H1 (cell line): ENCODE results near the gene EXD1. TPM values are rescaled to one million over a fixed set of nuclear protein-coding genes. Genes with fewer than 3 reads are reported as not detected.

ENCODE experiments used
- CTCF ChIA-PET: fragments of 300-600 bp; sonication (Branson Sonifier 250); formaldehyde crosslinking; loops from one replicate; lab custom pipeline; 2021; ENCODE audit not compliant: partially characterized antibody; lab: Charles Lee
- POLR2A ChIA-PET: fragments of 300-600 bp; sonication (Branson Sonifier 250); formaldehyde crosslinking; loops from one replicate; lab custom pipeline; 2021; ENCODE audit warnings: inconsistent platforms; ENCODE audit not compliant: partially characterized antibody; lab: Charles Lee
- DNase-seq, 2 experiments: peaks; one replicate each; pipeline versions ENCODE4 v3.0.0 to v3.0.0-alpha.2; 2010 to 2022; ENCODE audit warnings: low spot score in 2 of 2, low read depth in 1 of 2, mixed read lengths in 1 of 2
- FAIRE-seq: peaks from 2 replicates; lab custom pipeline; 2011; peaks lifted over from hg19 to GRCh38; lab: Jason Lieb, UNC
- H2AFZ ChIP-seq: 2 replicates; pipeline ENCODE4 v1.8.1; 2012; ENCODE audit warnings: low read length, inconsistent platforms
- H2AK5ac ChIP-seq: 2 replicates; pipeline ENCODE4 v1.6.1; 2013; ENCODE audit warnings: low read depth, low read length
- H2BK120ac ChIP-seq: replicated peaks from 2 replicates; pipeline ENCODE3; 2013; ENCODE audit warnings: low read depth, low read length, inconsistent platforms
- H2BK12ac ChIP-seq: 2 replicates; pipeline ENCODE4 v1.6.1; 2013; ENCODE audit warnings: low read depth, low read length
- H2BK15ac ChIP-seq: 2 replicates; pipeline ENCODE4 v1.6.1; 2013; ENCODE audit warnings: low read length
- H2BK20ac ChIP-seq: 2 replicates; pipeline ENCODE4 v1.6.1; 2013; ENCODE audit warnings: low read length
- H2BK5ac ChIP-seq: 2 replicates; pipeline ENCODE4 v1.6.1; 2013; ENCODE audit warnings: low read depth, low read length
- H3K14ac ChIP-seq: 2 replicates; pipeline ENCODE4 v1.6.1; 2013; ENCODE audit warnings: inconsistent platforms; ENCODE audit not compliant: insufficient read length
- H3K18ac ChIP-seq: 2 replicates; pipeline ENCODE4 v1.6.1; 2013; ENCODE audit warnings: low read length; ENCODE audit errors: extremely low read depth
- H3K23ac ChIP-seq: 2 replicates; pipeline ENCODE4 v1.6.1; 2013; ENCODE audit warnings: inconsistent platforms; ENCODE audit not compliant: insufficient read length
- H3K23me2 ChIP-seq: 2 replicates; pipeline ENCODE4 v1.6.1; 2013; ENCODE audit warnings: low read depth, low read length
- H3K27ac ChIP-seq: 2 replicates; pipeline ENCODE4 v1.6.1; 2011; ENCODE audit warnings: low read depth, low read length, inconsistent platforms
- H3K27me3 ChIP-seq, 4 experiments: replicated peaks in 1 of 4; 1 replicate in 1 of 4; 2 replicates in 3 of 4; pipeline versions ENCODE4 v1.6.1 to v1.8.1; 2011 to 2013; ENCODE audit warnings: low read length in 3 of 4, mild to moderate bottlenecking in 3 of 4, inconsistent platforms in 2 of 4, mixed read lengths in 2 of 4, moderate library complexity in 1 of 4; ENCODE audit not compliant: control insufficient read depth in 3 of 4, insufficient read depth in 3 of 4; ENCODE audit errors: extremely low read depth in 1 of 4
- H3K36me3 ChIP-seq, 4 experiments: 2 replicates each; pipeline versions ENCODE4 v1.6.1 to v1.8.1; 2011 to 2013; ENCODE audit warnings: mild to moderate bottlenecking in 4 of 4, low read length in 3 of 4, moderate library complexity in 2 of 4, control low read depth in 1 of 4, inconsistent platforms in 1 of 4; ENCODE audit not compliant: insufficient read depth in 4 of 4, control insufficient read depth in 2 of 4
- H3K4ac ChIP-seq: replicated peaks from 2 replicates; pipeline ENCODE3; 2013; ENCODE audit warnings: low read length, low read depth, mixed read lengths, inconsistent platforms; ENCODE audit not compliant: insufficient read length
- H3K4me1 ChIP-seq, 4 experiments: replicated peaks in 1 of 4; 1 replicate in 1 of 4; 2 replicates in 3 of 4; pipeline versions ENCODE4 v1.6.1 to v1.8.1; 2011 to 2013; ENCODE audit warnings: low read length in 3 of 4, inconsistent platforms in 2 of 4, mixed read lengths in 1 of 4; ENCODE audit not compliant: insufficient read depth in 4 of 4, control insufficient read depth in 3 of 4
- H3K4me2 ChIP-seq, 2 experiments: 2 replicates each; pipeline versions ENCODE4 v1.6.1 to v1.8.1; 2011 to 2013; ENCODE audit warnings: low read depth in 2 of 2, low read length in 2 of 2, control low read depth in 1 of 2, inconsistent platforms in 1 of 2, mild to moderate bottlenecking in 1 of 2; ENCODE audit not compliant: insufficient read depth in 1 of 2
- H3K4me3 ChIP-seq, 4 experiments: fragments of 200-600, 300-600 bp in 1 of 4; sonication (generic), shearing (Covaris generic), sonication (Bioruptor Twin) in 1 of 4; 2 replicates each; pipeline versions ENCODE4 v1.5.1 to v1.8.1; 2011 to 2016; ENCODE audit warnings: low read length in 4 of 4, low read depth in 3 of 4, control low read depth in 2 of 4, inconsistent platforms in 2 of 4, mild to moderate bottlenecking in 2 of 4, mixed read lengths in 1 of 4, moderate library complexity in 1 of 4; ENCODE audit not compliant: insufficient read depth in 2 of 4; ENCODE audit errors: extremely low read depth in 1 of 4
- H3K56ac ChIP-seq: replicated peaks from 2 replicates; pipeline ENCODE3; 2013; ENCODE audit warnings: low read depth, mild to moderate bottlenecking, mixed read lengths, low read length, inconsistent platforms; ENCODE audit not compliant: insufficient read length
- H3K79me1 ChIP-seq: 2 replicates; pipeline ENCODE4 v1.6.1; 2013; ENCODE audit warnings: low read depth, low read length, control low read depth
- H3K79me2 ChIP-seq, 2 experiments: 2 replicates each; pipeline versions ENCODE4 v1.6.1 to v1.8.1; 2012 to 2013; ENCODE audit warnings: low read length in 2 of 2, mild to moderate bottlenecking in 2 of 2, inconsistent platforms in 1 of 2; ENCODE audit not compliant: insufficient read depth in 2 of 2, control insufficient read depth in 1 of 2
- H3K9ac ChIP-seq, 4 experiments: replicated peaks in 1 of 4; 1 replicate in 1 of 4; 2 replicates in 3 of 4; pipeline versions ENCODE4 v1.6.1 to v1.8.1; 2011 to 2013; ENCODE audit warnings: low read depth in 3 of 4, low read length in 3 of 4, control low read depth in 2 of 4, mild to moderate bottlenecking in 2 of 4, moderate library complexity in 2 of 4, inconsistent platforms in 1 of 4; ENCODE audit errors: extremely low read depth in 1 of 4
- H3K9me3 ChIP-seq, 2 experiments: 2 replicates each; pipeline versions ENCODE4 v1.6.1 to v1.8.1; 2012 to 2013; ENCODE audit warnings: mild to moderate bottlenecking in 2 of 2, moderate library complexity in 2 of 2, control low read depth in 1 of 2, inconsistent platforms in 1 of 2, low read depth in 1 of 2, low read length in 1 of 2, mixed read lengths in 1 of 2; ENCODE audit not compliant: insufficient read depth in 2 of 2
- H4K20me1 ChIP-seq, 2 experiments: replicated peaks in 1 of 2; 2 replicates each; pipeline versions ENCODE3 to v1.8.1; 2011 to 2013; ENCODE audit warnings: inconsistent platforms in 2 of 2, low read length in 2 of 2, mild to moderate bottlenecking in 1 of 2; ENCODE audit not compliant: insufficient read depth in 2 of 2, control insufficient read depth in 1 of 2
- H4K5ac ChIP-seq: 2 replicates; pipeline ENCODE4 v1.6.1; 2013; ENCODE audit warnings: low read length, low read depth, mixed read lengths, inconsistent platforms; ENCODE audit not compliant: insufficient read length
- H4K8ac ChIP-seq: 2 replicates; pipeline ENCODE4 v1.8.0; 2013; ENCODE audit warnings: mild to moderate bottlenecking, moderate library complexity, low read length, inconsistent platforms; ENCODE audit not compliant: insufficient read depth; ENCODE audit errors: extremely low read depth
- H4K91ac ChIP-seq: replicated peaks from 2 replicates; pipeline ENCODE3; 2013; ENCODE audit warnings: low read length, mixed read lengths, inconsistent platforms; ENCODE audit not compliant: insufficient read length
- CEBPB ChIP-seq: IDR thresholded peaks from 2 replicates; pipeline ENCODE4 v1.6.1; 2012; ENCODE audit warnings: low read depth, low read length
- EP300 ChIP-seq, 2 experiments: IDR thresholded peaks; 1 replicate in 1 of 2; 2 replicates in 1 of 2; pipeline ENCODE4 v1.6.1; 2011 to 2012; ENCODE audit warnings: low read depth in 2 of 2, low read length in 2 of 2, mild to moderate bottlenecking in 2 of 2, borderline replicate concordance in 1 of 2, inconsistent platforms in 1 of 2, moderate library complexity in 1 of 2
- GABPA ChIP-seq: IDR thresholded peaks from 2 replicates; pipeline ENCODE4 v1.6.1; 2011; ENCODE audit warnings: mild to moderate bottlenecking, low read length, moderate library complexity, borderline replicate concordance; ENCODE audit not compliant: insufficient read depth
- HDAC6 ChIP-seq: IDR thresholded peaks from one replicate; pipeline ENCODE4 v1.7.1; 2012; ENCODE audit warnings: low read depth, mild to moderate bottlenecking, inconsistent platforms, low read length, moderate library complexity
- KDM4A ChIP-seq: IDR thresholded peaks from one replicate; pipeline ENCODE4 v1.7.1; 2012; ENCODE audit warnings: low read depth, mild to moderate bottlenecking, moderate library complexity, low read length, inconsistent platforms; ENCODE audit not compliant: severe bottlenecking
- POU5F1 ChIP-seq: IDR thresholded peaks from 2 replicates; pipeline ENCODE4 v1.6.1; 2011; ENCODE audit warnings: low read depth, mild to moderate bottlenecking, low read length, moderate library complexity
- RXRA ChIP-seq: IDR thresholded peaks from 2 replicates; pipeline ENCODE4 v1.6.1; 2011; ENCODE audit warnings: low read depth, mild to moderate bottlenecking, low read length, moderate library complexity; ENCODE audit not compliant: insufficient read depth
- SIX5 ChIP-seq: IDR thresholded peaks from 2 replicates; pipeline ENCODE4 v1.6.1; 2011; ENCODE audit warnings: mild to moderate bottlenecking, low read depth, low read length
- SRF ChIP-seq: IDR thresholded peaks from 2 replicates; pipeline ENCODE4 v1.6.1; 2011; ENCODE audit warnings: mild to moderate bottlenecking, low read depth, low read length, moderate library complexity
- ZNF274 ChIP-seq: IDR thresholded peaks from 2 replicates; pipeline ENCODE4 v1.7.0; 2012; ENCODE audit warnings: low read length, borderline replicate concordance; ENCODE audit errors: extremely low read depth
- WGBS, 2 experiments: shearing (Covaris generic) in 1 of 2; methylation state at CpG; one replicate each; pipeline versions ENCODE4 v1.1.6 to v1.1.7; 2013 to 2015; ENCODE audit warnings: low lambda C conversion rate in 2 of 2, mixed read lengths in 2 of 2, inconsistent platforms in 1 of 2, low coverage in 1 of 2, missing lambda C conversion rate in 1 of 2; ENCODE audit not compliant: insufficient replicate concordance in 2 of 2, insufficient coverage in 1 of 2, insufficient read length in 1 of 2; ENCODE audit errors: extremely low coverage in 1 of 2, missing lambda C conversion rate in 1 of 2; 5-methylcytosine and 5-hydroxymethylcytosine counted together
- polyA plus RNA-seq, 7 experiments: library from polyadenylated mRNA; depleted of rRNA in 3 of 7; stranded (reverse) in 5 of 7; unstranded in 2 of 7; fragments of >200 nt in 5 of 7; fragments of 200-250 nt in 2 of 7; gene quantifications; 1 replicate in 5 of 7; 2 replicates in 1 of 7; 4 replicates in 1 of 7; pipeline versions ENCODE4 v1.2.1 to v1.2.3, GENCODE V29; 2011 to 2013; ENCODE audit warnings: missing spikeins in 2 of 7, mixed read lengths in 2 of 7
- total RNA-seq: library from RNA; stranded (reverse); fragmentation: NEBNext Ultra II Directional; extraction: Animal tissue kit (Norgen Biotek cat#: 25700); gene quantifications from 2 replicates; pipeline ENCODE4 v1.2.1, GENCODE V29; 2021

Gene EXD1
- total and polyA plus RNA-seq, 2 of the 8 experiments (the other 6 are each of a cell fraction or from before 2014, with no cell fraction given), result 0.06 to 0.54 TPM

- Histone ChIP-seq H3K79me1 (peaks cover 2% of the 10 kb centered on the region; the same call in 1 of the 2 replicates), H2AFZ (no peak overlapping the region), H3K9ac (peak overlapping the region in 3 of 4 experiments; percentile 72 to 79 (median 76); a peak in 6 of 7 replicates), H4K5ac (peak overlapping the region; percentile 74), H2BK12ac (0 out of 2 replicates have a peak overlapping the region, but pooled peaks have one; percentile 71), H3K4me1 (no peaks in the 10 kb centered on the region; a peak in 2 of 7 replicates), H3K27ac (peak overlapping the region; percentile 83; the same call in 1 of the 2 replicates), H3K4ac (no peak overlapping the region), H3K23ac (no peak overlapping the region), H3K23me2 (peaks cover 6% of the 10 kb centered on the region), H2BK120ac (no peak overlapping the region), H4K91ac (no peak overlapping the region), H3K56ac (peak overlapping the region; percentile 17), H3K9me3 (no peaks in the 10 kb centered on the region), H2AK5ac (no peak overlapping the region), H3K27me3 (peaks cover 0 to 5% (median 4%) of the 10 kb centered on the region in 4 experiments; a peak in 2 of 7 replicates), H4K20me1 (peaks cover 0 to 4% of the 10 kb centered on the region in 2 experiments), H3K18ac (0 out of 2 replicates have a peak overlapping the region, but pooled peaks have one; percentile 86), H3K14ac (no peak overlapping the region), H3K4me3 (peak overlapping the region; percentile 72 to 96 (median 86)), H2BK20ac (no peak overlapping the region), H2BK15ac (no peak overlapping the region), H4K8ac (peak overlapping the region; percentile 86; the same call in 1 of the 2 replicates), H2BK5ac (peak overlapping the region; percentile 96; the same call in 1 of the 2 replicates), H3K4me2 (peak overlapping the region; percentile 50 to 92), H3K36me3 (no peaks in the 10 kb centered on the region), H3K79me2 (peaks cover 0 to 26% of the 10 kb centered on the region in 2 experiments; a peak in 2 of 4 replicates)
- FAIRE-seq, result no peak
- ChIA-PET POLR2A (interaction anchor here (0.8 to 2.9 kb wide), 8 partner anchors 10 to 279 kb away, joined by 3 to 13 read pairs (median 8); partner anchors contain the start of genes CHAC1, INO80, NUSAP1 and OIP5), CTCF (interaction anchor here (0.8 to 3.2 kb wide), 15 partner anchors 10 to 337 kb away, joined by 3 to 23 read pairs (median 4); partner anchors contain the start of gene VPS18)
- 19% methylated on average over 28 of the region's 28 CpGs; no CpG with 5 or more reads in 1 of the 2 experiments for WGBS, 2 experiments
- DNase-seq, result no peak
- TF ChIP-seq SIX5 (no peak), KDM4A (peak; percentile 37), POU5F1 (no peak), ZNF274 (no peak), SRF (no peak), RXRA (no peak), GABPA (no peak), CEBPB (no peak), EP300 (IDR thresholded peaks at IDR 0.05; ENCODE audit: borderline replicate concordance in 1 of 2, low read depth in 2 of 2, low read length in 2 of 2) (no peak), HDAC6 (no peak)
These were observed 1.1 kb upstream of the EXD1 start for GRCh38 chr15:41231422-41232226.
